HG02678 (cell line): Measurements from ENCODE around the gene CFAP20DC.
"Not testable (repeated sequence)": the region's sequence is repeated elsewhere in the genome, so short reads cannot be mapped to it uniquely, and the experiment has no call there.

ENCODE experiments used
- ATAC-seq: cut with Tn5 transposase; IDR thresholded peaks from one replicate; pipeline ENCODE4 v1.9.1; 2021; ENCODE audit warnings: mild to moderate bottlenecking, moderate library complexity; ENCODE audit not compliant: unreplicated experiment

Gene CFAP20DC

DNA sequence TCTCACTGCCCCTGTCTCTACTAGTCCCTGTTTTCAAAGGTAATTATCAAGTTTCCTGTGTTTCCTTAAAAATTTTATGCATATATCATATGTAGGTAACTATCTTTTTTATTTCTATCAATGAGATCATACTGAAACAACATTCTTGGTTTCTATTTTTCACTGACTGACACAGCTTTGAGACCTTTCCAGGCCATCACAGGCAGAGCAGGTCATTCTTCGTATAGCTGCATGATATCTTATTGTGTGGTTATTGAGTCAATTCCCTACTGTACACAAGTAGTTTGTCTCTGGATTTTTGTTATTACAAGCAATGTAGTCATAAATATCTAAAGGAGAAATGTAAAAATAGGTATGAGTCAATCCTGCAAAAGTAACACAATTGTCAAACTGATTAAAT, 169.6 kb downstream of the CFAP20DC start:
- no peak for ATAC-seq

DNA sequence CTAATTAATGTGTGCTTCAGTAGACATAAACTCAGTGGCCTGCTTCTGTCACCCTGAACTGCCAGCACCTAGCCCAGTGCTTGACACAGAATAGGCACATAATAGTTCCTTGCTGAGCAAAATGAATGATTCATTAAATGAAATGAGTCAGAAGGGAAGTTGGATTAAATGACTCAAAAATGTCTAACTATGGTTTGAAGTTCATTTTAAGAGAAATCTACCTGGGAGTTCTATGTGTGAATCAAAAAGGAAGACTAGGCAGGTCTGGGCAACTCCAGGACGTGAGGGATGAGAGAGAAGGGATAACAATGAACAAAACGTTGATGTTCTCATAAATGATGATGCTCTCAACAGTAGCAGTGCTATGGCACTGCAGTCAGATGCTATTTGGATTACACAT, 175.0 kb downstream of the CFAP20DC start:
- ATAC-seq, result peak; percentile 81

- ATAC-seq, result peak; percentile 43
Measured at GRCh38 chr3:58874248-58874741, 175.5 kb downstream of the CFAP20DC start.

DNA sequence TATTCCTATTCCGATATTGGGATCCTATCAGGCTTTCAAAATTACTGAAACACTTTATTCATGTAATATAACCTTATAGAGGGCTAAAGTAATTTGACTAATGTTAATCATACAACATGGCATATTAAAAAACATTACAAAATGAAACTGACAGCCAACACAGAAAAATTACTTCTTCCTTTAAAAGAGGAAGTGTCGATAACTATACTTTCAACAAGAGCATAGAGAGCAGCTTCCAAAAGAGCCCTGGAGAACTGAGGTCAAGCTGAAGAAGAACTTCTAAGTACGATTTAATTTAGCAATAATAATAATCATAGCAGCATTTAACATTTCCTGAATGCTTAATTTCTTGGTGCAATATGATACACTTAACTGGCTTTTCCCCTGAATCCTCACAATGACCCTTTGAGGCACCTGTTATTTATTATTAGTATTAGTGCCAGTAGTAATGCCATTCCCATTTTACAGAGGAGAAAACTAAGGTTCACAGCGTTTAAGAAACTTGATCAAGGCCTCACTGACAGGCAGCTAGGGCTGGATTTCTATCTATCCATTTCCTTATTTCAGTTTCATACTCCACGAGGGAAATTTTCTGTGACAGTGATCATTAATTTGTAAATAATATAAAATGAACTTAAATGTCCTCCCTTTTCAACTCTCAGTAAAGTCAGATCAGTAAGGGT, 181.6 kb downstream of the CFAP20DC start:
- peak; percentile 56 for ATAC-seq

- ATAC-seq, result no peak
Measured at GRCh38 chr3:58867621-58868020, 182.2 kb downstream of the CFAP20DC start.

DNA sequence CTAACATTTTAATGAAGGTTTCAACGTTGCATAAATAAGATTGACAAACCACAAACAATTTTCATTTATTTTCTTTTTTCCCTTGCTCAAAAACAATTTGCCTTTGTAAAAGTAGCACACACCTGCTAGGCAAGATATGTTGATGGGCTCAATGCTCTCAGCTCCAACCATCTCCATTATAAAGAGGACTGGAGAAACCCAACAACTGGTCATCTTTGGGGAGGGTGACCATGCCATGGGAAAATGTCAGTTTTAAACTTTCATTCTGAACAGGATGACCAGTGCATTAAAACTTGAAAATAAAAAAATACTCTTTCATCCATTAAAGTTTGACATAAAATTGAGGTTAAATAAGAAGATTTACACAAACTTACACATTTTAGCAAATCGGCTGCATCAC, 183.7 kb downstream of the CFAP20DC start:
- ATAC-seq, result no peak

GRCh38 chr3:58864480-58864879, 185.3 kb downstream of the CFAP20DC start:
- no peak for ATAC-seq

DNA sequence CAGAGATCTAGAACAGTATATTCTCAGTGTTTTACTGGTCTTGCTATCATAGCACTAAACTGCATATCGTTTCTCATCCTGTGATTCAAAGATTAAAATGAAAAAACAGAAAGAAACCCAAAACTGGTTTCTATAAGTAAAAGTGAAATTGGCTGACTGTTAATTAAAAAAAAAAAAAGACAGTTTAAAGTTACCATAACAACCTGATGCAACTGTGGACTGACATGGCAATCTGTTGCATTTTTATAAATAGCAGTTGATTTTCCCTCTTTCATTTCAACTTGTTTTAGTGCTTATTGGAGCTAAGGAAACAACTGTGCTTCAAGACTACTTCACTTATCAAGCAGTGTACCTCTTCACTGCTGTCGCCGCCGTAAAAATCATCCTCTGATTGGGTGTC, 186.6 kb downstream of the CFAP20DC start:
- no peak for ATAC-seq

GRCh38 chr3:58861551-58861950, 188.3 kb downstream of the CFAP20DC start:
- ATAC-seq, result no peak

DNA sequence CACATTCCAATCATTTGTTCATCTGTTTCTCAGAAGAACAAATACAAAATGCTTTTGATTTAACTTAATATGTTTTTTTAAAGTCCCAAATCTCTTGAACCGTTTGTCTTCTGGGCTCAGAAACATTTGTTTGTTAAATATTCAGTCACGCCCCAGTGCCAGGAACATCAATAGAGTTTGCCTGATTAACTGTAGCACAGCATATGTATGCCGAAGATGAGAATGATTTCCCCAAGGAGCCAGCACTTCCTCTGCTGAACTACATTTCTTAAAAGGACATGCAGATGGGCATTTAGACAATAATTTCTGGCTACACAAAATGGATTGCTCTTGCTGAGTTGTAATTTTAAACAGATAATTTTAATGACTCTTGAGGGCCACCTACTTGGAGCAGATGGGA, 191.7 kb downstream of the CFAP20DC start:
- no peak for ATAC-seq

DNA sequence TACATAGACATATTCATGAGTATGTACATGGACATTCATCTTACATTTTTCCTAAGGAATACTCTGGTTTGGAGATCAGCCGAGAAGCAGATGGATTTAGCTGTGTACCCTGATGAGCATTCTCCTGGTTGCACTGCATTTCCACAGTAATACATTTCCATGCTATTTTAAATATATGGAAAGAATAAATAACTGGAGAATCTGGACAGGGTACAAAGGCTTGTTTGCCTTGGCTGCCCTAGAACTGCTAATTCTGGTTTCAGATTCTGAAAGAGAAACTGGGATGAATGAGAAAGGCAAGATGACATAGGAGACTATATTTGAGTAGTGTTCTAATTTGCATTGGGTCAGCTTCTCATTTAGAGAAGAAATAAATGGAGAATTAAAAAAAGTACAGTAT, 192.4 kb downstream of the CFAP20DC start:
- no peak for ATAC-seq

DNA sequence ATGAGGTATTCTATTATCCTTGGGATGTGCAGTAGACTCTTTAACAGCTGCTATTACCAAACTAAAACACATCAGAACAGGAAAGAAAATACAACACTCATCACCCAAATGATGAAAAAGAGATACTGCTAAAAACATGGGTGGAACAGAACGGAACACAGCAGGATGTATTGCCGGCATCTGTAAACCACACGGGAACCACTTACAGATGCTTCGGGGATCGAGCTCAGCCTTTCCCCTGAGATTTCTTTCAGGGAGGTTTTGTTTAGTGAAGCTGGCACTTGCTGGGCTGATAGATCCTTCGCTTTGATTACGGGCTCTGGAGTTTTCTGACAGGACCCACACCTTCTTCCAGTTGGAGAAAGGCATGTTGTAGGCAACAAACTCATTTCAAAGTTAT, 201.0 kb downstream of the CFAP20DC start:
- ATAC-seq, result no peak

DNA sequence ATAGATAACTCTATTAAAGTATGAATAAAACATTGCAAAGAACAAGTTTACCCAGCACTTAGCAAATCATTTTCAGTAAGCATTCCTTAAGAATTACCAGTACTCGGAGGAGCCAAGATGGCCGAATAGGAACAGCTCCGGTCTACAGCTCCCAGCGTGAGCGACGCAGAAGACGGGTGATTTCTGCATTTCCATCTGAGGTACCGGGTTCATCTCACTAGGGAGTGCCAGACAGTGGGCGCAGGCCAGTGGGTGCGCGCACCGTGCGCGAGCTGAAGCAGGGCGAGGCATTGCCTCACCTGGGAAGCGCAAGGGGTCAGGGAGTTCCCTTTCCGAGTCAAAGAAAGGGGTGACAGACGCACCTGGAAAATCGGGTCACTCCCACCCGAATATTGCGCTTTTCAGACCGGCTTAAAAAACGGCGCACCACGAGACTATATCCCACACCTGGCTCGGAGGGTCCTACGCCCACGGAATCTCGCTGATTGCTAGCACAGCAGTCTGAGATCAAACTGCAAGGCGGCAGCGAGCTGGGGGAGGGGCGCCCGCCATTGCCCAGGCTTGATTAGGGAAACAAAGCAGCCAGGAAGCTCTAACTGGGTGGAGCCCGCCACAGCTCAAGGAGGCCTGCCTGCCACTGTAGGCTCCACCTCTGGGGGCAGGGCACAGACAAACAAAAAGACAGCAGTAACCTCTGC, 207.6 kb downstream of the CFAP20DC start:
- not testable (repeated sequence) for ATAC-seq

- no peak for ATAC-seq
Measured at GRCh38 chr3:58840949-58841348, 208.9 kb downstream of the CFAP20DC start.

DNA sequence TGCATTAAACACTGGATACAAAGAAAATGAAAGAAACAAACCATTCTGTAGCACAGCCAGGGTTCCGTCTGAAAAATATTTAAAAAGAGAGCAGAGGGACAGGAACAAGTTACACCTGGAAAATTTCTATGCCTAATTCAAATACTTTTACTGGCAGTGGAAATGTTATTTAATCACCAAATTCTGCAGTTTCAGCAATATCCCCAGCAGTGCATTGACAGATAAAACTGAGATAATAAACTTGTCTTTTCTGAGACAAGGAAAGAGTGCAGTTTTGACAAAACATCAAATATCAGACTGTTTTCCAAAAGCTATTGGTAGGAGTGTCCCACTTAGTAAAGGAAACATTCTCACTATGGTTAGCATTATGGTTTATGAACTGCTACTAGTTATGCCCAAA, 209.9 kb downstream of the CFAP20DC start:
- ATAC-seq, result no peak

DNA sequence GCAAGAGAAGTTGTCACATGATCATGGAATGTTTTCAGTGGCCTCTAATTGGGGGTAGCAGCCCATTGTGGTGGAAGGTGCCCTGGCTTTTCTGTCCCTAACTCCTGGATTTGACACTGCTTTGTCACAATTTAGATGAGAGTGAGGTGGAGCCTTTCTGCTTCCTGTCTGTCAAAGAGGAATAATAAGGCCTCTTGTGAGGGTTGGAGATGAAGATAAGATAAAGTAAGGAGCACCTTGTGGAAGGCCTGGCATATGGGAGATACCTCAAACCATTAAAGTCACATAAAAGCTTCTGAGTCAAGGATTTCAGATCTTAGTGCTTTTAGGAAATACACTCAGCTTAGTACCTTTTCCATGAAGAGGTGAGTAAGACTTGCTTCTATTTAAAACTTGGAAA, 210.6 kb downstream of the CFAP20DC start:
- ATAC-seq, result no peak

DNA sequence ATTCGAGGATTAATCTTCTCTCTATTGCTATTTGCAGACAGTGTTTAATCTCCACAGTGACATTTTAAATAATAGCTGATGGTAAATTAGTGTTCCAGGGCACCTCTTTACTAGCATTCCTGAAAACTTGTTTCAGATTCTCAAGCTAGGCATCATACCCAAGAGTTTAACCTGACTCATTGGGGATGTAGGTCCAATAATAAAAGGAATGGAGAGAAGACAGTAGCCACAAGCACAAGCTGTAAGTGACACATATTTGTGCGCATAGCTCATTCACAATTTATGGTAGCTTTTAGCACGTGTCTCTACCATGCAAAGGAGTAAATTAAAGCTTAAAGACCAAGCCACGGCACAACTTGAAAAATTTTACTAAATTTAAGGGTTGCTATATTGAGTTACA, 212.0 kb downstream of the CFAP20DC start:
- ATAC-seq, result no peak

DNA sequence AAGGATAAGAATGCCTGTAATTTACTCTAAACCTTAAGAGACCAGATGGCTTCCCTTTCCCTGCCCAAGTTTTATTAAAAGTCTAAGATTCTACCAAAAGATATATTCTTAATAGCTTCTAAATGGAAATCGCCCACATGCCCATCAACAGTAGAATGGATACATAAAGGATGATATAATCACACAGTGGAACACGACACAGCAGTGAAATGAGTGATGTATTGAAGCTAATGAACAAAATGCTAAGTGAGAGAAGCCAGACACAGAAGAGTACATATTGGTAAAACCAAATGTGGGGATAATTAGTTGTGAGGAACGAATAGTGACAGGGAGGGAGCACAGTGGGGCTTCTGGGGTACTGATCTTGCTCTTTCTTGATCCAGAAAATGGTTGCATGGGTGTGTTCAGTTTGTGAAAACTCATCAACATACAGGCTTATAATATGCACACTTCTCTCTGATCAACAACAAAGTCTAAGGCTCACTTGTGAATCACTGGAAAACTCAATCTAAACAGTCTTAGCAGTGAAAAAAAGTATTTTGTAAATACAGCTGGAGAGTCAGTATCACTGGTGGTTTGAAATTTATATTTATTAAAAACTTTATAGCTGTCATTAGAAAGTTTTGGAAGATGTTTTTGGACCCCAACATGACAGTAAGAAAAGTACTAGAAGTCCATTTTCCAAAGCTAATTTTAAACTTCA, 212.5 kb downstream of the CFAP20DC start:
- ATAC-seq, result no peak

GRCh38 chr3:58835086-58835485, 214.7 kb downstream of the CFAP20DC start:
- ATAC-seq, result no peak

DNA sequence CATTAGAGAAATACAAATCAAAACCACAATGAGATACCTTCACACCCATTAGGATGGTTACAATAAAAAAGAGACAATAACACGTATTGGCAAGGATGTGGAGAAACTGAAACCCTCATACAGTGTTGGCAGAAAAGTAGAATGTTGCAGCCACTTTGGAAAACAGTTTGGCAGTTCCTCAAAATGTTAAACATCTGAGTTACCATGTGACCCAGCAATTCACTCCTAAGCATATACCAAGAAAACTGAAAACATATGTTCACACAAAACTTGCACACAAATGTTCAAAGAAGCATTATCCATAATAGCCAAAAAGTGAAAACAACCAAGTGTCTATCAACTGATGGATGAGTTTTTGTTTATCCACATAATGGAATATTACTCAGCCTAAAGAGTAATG, 216.3 kb downstream of the CFAP20DC start:
- ATAC-seq, result no peak

DNA sequence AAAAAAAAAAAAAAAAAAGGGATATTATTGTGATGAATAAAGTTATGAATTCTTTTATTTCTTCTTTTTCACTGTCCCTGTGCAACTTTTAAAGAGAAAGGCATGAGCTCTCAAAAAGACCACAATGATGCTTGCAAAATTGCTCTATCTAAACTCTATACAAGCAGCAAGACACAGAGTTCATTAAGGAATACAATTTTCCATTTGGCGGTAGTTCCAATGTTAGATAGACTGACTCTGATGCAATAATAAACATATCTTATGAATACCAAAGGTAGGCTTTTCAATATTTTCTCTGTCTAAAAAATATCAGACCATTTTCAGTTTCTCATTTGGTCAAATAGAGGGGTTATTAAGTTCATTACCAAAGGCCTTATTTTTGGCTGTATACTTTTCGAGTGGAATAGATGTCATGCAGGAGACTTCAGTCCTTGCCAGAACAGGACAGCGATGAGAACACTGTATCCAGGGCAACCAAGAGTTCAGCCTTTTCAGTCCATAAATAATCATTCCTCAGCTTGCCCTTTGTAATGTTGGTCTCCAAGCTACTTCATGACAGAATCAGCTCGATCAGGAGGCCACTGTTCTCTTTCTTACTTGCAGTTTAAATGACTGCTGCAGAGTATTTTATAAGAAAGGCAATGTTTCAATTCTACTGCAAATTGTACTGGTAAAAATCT, 220.4 kb downstream of the CFAP20DC start:
- no peak for ATAC-seq
